ENCODE measurements around the gene ADRB1. TPM values are rescaled to one million over a fixed set of nuclear protein-coding genes. Genes with fewer than 3 reads are reported as not detected.

ADRB1 gene
- total RNA-seq, 1 experiment from 2014 or later, result 0.15 TPM

GRCh38 chr10:114017271-114017670, 26.4 kb upstream of the ADRB1 start:
- ChIA-PET POLR2A (ENCODE audit: unreplicated experiment) (no interaction called here), CTCF (no interaction called here)
- Histone ChIP-seq H3K4me3 (ENCODE audit: low read length) (no peak overlapping the region), H3K9ac (ENCODE audit: low read length) (no peak overlapping the region), H3K9me2 (replicated peaks; ENCODE audit: low read length) (no peaks in the 10 kb centered on the region), H3K27ac (ENCODE audit: low read length) (no peak overlapping the region), H3K79me2 (ENCODE audit: low read length) (no peaks in the 10 kb centered on the region), H4K20me1 (ENCODE audit: low read length) (no peaks in the 10 kb centered on the region), H3F3A (ENCODE audit: low read length, unreplicated experiment) (no peaks in the 10 kb centered on the region), H3K27me3 (ENCODE audit: low read length) (no peaks in the 10 kb centered on the region), H3K36me3 (ENCODE audit: low read depth, low read length) (no peaks in the 10 kb centered on the region), H3K9me3 (ENCODE audit: low read length) (no peaks in the 10 kb centered on the region), H3K4me2 (ENCODE audit: low read length) (no peak overlapping the region), H2AFZ (ENCODE audit: low read length) (no peak overlapping the region), H3K4me1 (ENCODE audit: insufficient read depth, low read length) (no peaks in the 10 kb centered on the region)
- no peak for DNase-seq
- intact Hi-C loops (cut with micrococcal nuclease), result no loop called here
- ATAC-seq, result no peak
- no peak for TF ChIP-seq EZH2phosphoT487 (IDR thresholded peaks at IDR 0.05; ENCODE audit: borderline replicate concordance, low read length)
- TF ChIP-seq, protein P1, sequence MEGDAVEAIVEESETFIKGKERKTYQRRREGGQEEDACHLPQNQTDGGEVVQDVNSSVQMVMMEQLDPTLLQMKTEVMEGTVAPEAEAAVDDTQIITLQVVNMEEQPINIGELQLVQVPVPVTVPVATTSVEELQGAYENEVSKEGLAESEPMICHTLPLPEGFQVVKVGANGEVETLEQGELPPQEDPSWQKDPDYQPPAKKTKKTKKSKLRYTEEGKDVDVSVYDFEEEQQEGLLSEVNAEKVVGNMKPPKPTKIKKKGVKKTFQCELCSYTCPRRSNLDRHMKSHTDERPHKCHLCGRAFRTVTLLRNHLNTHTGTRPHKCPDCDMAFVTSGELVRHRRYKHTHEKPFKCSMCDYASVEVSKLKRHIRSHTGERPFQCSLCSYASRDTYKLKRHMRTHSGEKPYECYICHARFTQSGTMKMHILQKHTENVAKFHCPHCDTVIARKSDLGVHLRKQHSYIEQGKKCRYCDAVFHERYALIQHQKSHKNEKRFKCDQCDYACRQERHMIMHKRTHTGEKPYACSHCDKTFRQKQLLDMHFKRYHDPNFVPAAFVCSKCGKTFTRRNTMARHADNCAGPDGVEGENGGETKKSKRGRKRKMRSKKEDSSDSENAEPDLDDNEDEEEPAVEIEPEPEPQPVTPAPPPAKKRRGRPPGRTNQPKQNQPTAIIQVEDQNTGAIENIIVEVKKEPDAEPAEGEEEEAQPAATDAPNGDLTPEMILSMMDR (conservative IDR thresholded peaks at IDR 0.05; ENCODE audit: low read depth, low read length), result no peak
- no peak for TF ChIP-seq EZH2 (IDR thresholded peaks at IDR 0.05; ENCODE audit: low read length, unreplicated experiment)
- no TSS peak for BruUV-seq (replicated peaks)

DNA sequence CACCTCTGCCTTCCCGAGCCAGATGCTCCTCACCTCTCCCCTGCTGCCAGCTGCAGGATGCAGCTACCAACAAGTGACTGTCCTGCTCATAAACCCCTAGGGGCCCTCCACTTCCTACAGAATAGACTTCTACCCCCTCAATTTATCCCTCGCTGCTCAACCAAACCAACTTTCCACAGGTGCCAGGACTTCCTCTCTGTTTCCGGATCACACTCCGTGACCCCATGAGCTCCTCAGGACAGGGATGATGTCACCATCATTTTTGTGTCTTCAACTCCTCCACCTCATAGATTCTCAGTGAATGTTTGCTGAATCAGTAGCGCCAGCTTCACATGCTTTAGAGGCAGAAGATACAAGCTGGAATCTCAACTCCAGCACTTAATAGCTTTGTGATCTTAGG, 25.8 kb upstream of the ADRB1 start:
- intact Hi-C loops (cut with micrococcal nuclease), result no loop called here
- no peaks in the 10 kb centered on the region for H3K36me3 ChIP-seq (ENCODE audit: low read depth, low read length)
- no peaks in the 10 kb centered on the region for H3K79me2 ChIP-seq (ENCODE audit: low read length)
- H3F3A ChIP-seq (ENCODE audit: low read length, unreplicated experiment), result no peaks in the 10 kb centered on the region
- no peak overlapping the region for H3K9ac ChIP-seq (ENCODE audit: low read length)
- ChIA-PET POLR2A (ENCODE audit: unreplicated experiment) (no interaction called here), CTCF (no interaction called here)
- no peaks in the 10 kb centered on the region for H4K20me1 ChIP-seq (ENCODE audit: low read length)
- DNase-seq (no peak), ATAC-seq (no peak)
- TF ChIP-seq EZH2 (IDR thresholded peaks at IDR 0.05; ENCODE audit: low read length, unreplicated experiment) (no peak), EZH2phosphoT487 (IDR thresholded peaks at IDR 0.05; ENCODE audit: borderline replicate concordance, low read length) (no peak)
- TF ChIP-seq, protein P1 (conservative IDR thresholded peaks at IDR 0.05; ENCODE audit: low read depth, low read length), result no peak
- H3K9me2 ChIP-seq (replicated peaks; ENCODE audit: low read length), result no peaks in the 10 kb centered on the region
- no peak overlapping the region for H3K27ac ChIP-seq (ENCODE audit: low read length)
- H3K27me3 ChIP-seq (ENCODE audit: low read length), result no peaks in the 10 kb centered on the region
- no TSS peak for BruUV-seq (replicated peaks)
- no peak overlapping the region for H3K4me3 ChIP-seq (ENCODE audit: low read length)
- no peaks in the 10 kb centered on the region for H3K9me3 ChIP-seq (ENCODE audit: low read length)
- H3K4me1 ChIP-seq (ENCODE audit: insufficient read depth, low read length), result no peaks in the 10 kb centered on the region
- H3K4me2 ChIP-seq (ENCODE audit: low read length), result no peak overlapping the region
- no peak overlapping the region for H2AFZ ChIP-seq (ENCODE audit: low read length)

DNA sequence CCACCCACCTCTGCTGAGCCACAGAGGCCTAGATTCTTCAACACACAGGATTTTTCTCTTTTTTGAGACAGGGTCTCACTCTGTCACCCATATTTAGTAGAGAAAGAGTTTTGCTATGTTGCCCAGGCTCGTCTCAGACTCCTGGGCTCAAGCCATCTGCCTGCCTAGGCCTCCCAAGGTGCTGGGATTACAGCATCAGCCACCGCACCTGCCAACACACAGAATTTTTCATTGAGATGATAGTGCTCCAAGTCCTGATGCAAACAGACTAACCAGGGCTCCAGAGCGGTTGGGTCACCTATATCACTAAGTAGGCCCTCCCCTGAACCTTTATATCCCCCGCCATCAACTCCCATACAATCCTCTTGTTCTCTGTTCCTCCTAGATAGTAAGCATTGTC, 24.4 kb upstream of the ADRB1 start:
- H3K27me3 ChIP-seq (ENCODE audit: low read length), result no peaks in the 10 kb centered on the region
- intact Hi-C loops (cut with micrococcal nuclease), result no loop called here

More for the DNA sequence above, 24.4 kb upstream of the ADRB1 start:
- CTCF ChIA-PET, result no interaction called here
- Histone ChIP-seq H3K4me1 (ENCODE audit: insufficient read depth, low read length) (no peaks in the 10 kb centered on the region), H3K4me2 (ENCODE audit: low read length) (no peak overlapping the region), H3K9me3 (ENCODE audit: low read length) (no peaks in the 10 kb centered on the region), H2AFZ (ENCODE audit: low read length) (no peak overlapping the region), H3K79me2 (ENCODE audit: low read length) (no peaks in the 10 kb centered on the region), H3F3A (ENCODE audit: low read length, unreplicated experiment) (no peaks in the 10 kb centered on the region), H3K9ac (ENCODE audit: low read length) (no peak overlapping the region), H3K9me2 (replicated peaks; ENCODE audit: low read length) (no peaks in the 10 kb centered on the region), H4K20me1 (ENCODE audit: low read length) (no peaks in the 10 kb centered on the region), H3K4me3 (ENCODE audit: low read length) (no peak overlapping the region), H3K27ac (ENCODE audit: low read length) (no peak overlapping the region), H3K36me3 (ENCODE audit: low read depth, low read length) (no peaks in the 10 kb centered on the region)
- ATAC-seq, result no peak
- TF ChIP-seq EZH2phosphoT487 (IDR thresholded peaks at IDR 0.05; ENCODE audit: borderline replicate concordance, low read length) (no peak), EZH2 (IDR thresholded peaks at IDR 0.05; ENCODE audit: low read length, unreplicated experiment) (no peak)
- TF ChIP-seq, protein P1 (conservative IDR thresholded peaks at IDR 0.05; ENCODE audit: low read depth, low read length), result no peak
- no peak for DNase-seq
- POLR2A ChIA-PET (ENCODE audit: unreplicated experiment), result no interaction called here
- BruUV-seq (replicated peaks), result no TSS peak
